Glomerular endothelial cell (primary cell): Measurements from ENCODE around the gene PRRT4. TPM values are rescaled to one million over a fixed set of nuclear protein-coding genes. Genes with fewer than 3 reads are reported as not detected.

Experiments used
- DNase-seq: peaks from one replicate; pipeline ENCODE4 v3.0.0-alpha.2; 2011; ENCODE audit warnings: low read depth, low spot score; ENCODE audit errors: extremely low read depth
- total RNA-seq: library from RNA; depleted of rRNA; stranded (reverse); fragments of >200 nt; gene quantifications from 2 replicates; pipeline ENCODE4 v1.2.3, GENCODE V29; 2015

Gene PRRT4
- total RNA-seq, 1 donor from 2014 or later = 0.35 TPM

- no peak for DNase-seq
Measured at GRCh38 chr7:128350708-128351295, 10.7 kb downstream of the PRRT4 start.

GRCh38 chr7:128349466-128349825 lies 12.0 kb downstream of the PRRT4 start:
- no peak for DNase-seq

GRCh38 chr7:128347647-128348097 lies 13.8 kb downstream of the PRRT4 start:
- no peak for DNase-seq

- no peak for DNase-seq
Measured at GRCh38 chr7:128344431-128344774, 17.1 kb downstream of the PRRT4 start.

- DNase-seq = peak; percentile 81
Measured at GRCh38 chr7:128343554-128344430, 17.7 kb downstream of the PRRT4 start, which contains the start of gene RBM28. Gene RBM28 (minus strand): TSS chr7:128343908. CDS start chr7:128343793, 115 bp downstream.

DNA sequence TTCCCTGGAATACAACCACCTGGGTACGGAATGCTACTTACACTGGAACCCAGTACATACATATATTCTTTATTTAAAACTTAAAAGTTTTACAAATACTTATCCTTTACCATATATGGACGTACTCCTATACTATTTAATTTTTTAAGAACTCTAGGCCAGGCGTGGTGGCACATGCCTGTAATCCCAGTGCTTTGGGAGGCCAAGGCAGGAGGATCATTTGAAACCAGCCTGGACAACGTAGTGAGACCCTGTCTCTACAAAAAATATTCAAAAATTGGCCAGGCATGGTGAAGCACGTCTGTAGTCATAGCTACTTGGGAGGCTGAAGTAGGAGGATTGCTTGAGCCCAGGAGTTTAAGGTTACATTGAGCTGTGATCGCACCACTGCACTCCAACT lies 19.8 kb downstream of the PRRT4 start:
- no peak for DNase-seq

DNA sequence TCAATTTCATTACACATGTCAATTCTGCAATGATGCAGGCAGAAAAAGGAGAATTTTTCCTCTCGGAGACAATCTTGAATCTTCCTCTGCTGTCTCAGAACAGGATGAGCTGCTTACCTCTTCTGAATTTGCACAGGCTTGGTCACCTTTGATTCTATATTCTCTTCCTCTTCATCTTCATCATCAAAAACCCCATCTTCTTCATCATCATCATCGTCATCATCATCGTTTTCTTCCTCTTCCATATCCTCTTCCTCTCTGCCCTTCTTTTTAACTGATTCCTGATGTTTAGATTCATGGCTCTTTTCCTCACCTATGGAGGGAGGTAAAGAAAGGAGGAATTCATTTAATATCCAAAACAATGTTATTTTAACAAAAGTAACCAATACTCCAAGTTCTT lies 25.8 kb downstream of the PRRT4 start:
- no peak for DNase-seq

- no peak for DNase-seq
Measured at GRCh38 chr7:128324368-128324680, 37.2 kb downstream of the PRRT4 start.

- no peak for DNase-seq
Measured at GRCh38 chr7:128323459-128324367, 37.8 kb downstream of the PRRT4 start.

DNA sequence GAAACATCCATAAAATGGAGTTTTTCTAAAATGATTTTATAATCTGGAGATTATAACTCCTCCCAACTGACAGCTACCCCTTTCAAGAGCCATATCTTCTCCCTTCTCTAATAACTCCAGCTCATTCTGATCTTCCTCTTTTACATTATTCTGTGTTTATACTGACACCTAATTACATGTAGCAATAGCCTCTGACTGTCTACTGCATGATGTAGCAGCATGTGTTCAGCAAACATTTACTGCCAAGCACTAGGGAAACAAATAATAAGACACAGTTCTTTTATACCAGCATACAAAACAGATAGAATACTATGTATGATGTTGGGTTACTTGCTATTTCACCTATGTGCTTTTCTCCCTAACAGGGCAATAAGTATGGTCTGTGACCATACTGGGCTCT lies 38.5 kb downstream of the PRRT4 start:
- no peak for DNase-seq

DNA sequence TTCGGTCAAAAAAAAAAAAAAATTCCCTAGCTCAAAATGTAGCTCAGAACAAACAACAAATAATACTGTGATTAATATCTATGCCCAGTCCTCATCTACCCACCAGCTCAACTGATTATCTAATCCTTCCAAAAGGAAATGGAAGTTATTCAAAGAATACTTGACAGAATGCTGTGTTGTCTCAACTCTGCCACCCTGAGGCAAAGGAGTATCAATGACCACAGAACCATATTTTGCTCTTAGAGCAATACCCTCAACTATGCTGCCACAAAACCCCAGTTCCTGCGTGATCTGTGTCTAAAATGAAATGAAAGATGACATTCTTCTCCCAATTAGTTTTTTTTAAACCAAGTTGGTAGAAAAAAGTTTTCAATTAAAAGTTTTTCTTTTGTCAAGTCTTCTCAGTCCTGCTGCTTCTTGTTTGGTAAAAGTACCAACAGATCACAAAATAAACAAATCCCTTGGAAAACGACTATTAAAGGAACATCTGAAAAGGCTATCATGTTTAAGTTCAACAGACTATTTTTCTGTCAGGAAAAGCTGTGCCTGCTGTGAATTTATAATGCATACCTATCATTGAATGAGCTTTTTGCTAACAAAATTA lies 39.3 kb downstream of the PRRT4 start:
- no peak for DNase-seq

GRCh38 chr7:128321044-128321422 lies 40.5 kb downstream of the PRRT4 start:
- DNase-seq = no peak

- no peak for DNase-seq
Measured at GRCh38 chr7:128318691-128319090, 42.8 kb downstream of the PRRT4 start.

DNA sequence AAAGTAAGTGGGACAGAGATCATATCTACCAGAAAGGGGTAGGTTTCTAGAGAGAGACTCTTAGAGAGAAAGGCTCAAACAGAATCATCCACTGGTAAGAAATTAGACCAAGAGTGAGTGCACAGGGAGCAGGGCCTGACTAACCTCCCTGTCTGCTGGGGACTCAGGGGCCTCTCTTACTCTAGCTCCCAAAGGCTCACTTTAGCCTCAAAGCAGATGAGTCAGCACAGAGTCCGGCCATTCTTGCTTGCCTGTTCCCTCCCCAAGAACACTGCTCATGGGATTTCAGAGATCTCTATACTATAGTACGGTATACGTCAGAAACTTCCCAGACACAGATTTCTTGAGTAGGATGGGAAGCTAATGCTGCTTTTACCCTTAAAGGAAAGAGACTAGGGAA lies 50.5 kb downstream of the PRRT4 start:
- no peak for DNase-seq

GRCh38 chr7:128310499-128310898 lies 51.0 kb downstream of the PRRT4 start:
- DNase-seq = no peak

GRCh38 chr7:128309976-128310375 lies 51.5 kb downstream of the PRRT4 start:
- no peak for DNase-seq

DNA sequence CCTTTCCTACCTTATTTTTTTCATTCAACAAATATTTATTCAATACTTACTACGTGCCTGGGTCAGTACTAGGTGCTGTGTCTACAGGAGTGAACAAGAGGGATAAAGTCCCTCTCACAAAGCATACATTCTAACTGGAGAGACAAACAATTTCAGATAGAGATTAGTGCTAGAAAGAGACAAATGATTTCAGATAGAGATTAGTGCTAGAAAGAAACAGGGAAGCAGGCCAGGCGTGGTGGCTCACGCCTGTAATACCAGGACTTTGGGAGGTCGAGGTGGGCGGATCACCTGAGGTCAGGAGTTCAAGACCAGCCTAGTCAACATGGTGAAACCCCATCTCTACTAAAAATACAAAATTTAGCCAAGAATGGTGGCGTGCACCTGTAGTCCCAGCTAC lies 52.4 kb downstream of the PRRT4 start:
- DNase-seq = no peak

- DNase-seq = no peak
Measured at GRCh38 chr7:128307061-128307460, 54.4 kb downstream of the PRRT4 start.

DNA sequence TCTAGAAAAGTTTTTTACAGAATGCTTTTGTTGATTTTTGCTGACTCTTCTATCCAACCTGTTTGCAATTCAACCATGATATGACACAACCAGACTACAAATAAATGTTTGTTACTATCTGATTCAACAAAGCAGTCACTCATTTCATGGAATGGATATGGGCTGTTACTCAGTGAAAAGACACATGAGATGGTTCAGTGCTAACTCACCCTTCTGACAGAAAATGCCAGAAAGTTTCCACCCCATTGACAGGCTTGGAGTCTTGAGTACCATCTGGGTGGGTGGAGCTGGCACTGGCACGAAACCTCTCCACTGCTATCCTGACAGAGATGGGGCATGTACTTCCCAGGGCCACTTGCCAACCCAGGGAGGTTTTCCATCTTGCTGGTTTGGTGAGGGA lies 57.3 kb downstream of the PRRT4 start:
- no peak for DNase-seq

DNA sequence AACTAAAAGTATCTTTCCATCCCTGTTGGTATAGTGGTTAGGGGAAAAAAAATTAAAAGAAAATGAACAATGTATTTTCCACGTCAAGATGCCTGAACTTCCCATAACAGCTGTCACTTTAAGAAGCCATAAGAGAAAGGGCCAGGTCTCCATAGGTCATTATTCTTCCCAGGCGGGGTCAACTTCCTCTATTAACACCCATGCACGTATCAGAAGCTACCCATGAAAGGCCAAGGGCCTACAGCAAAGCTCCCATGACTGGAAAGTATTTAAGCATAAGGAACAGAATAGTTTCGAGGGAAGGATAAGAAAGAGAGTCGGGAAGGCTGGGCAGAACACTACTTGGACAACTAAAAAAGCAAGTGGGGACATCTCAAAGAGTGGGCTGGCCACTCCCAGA lies 57.8 kb downstream of the PRRT4 start:
- no peak for DNase-seq

- DNase-seq = no peak
Measured at GRCh38 chr7:128303133-128303532, 58.4 kb downstream of the PRRT4 start.
